H1 (cell line): ENCODE measurements around the gene SPP1. TPM values are rescaled to one million over a fixed set of nuclear protein-coding genes. Genes with fewer than 3 reads are reported as not detected.

Experiments
- ATF2 ChIP-seq: IDR thresholded peaks from 2 replicates; pipeline ENCODE4 v1.6.1; 2012; ENCODE audit warnings: low read length, inconsistent platforms
- CHD1 ChIP-seq: IDR thresholded peaks from 2 replicates; pipeline ENCODE4 v1.6.1; 2012; ENCODE audit warnings: low read depth, low read length, improper control_type of control experiment
- KDM1A ChIP-seq: fragments of 200-600, 300-600 bp; sonication (generic); IDR thresholded peaks from 2 replicates; pipeline ENCODE4 v1.7.1; 2016; ENCODE audit warnings: mild to moderate bottlenecking, low read length, borderline replicate concordance
- SIX5 ChIP-seq: IDR thresholded peaks from 2 replicates; pipeline ENCODE4 v1.6.1; 2011; ENCODE audit warnings: mild to moderate bottlenecking, low read depth, low read length
- polyA plus RNA-seq, 7 experiments: library from polyadenylated mRNA; depleted of rRNA in 3 of 7; stranded (reverse) in 5 of 7; unstranded in 2 of 7; fragments of >200 nt in 5 of 7; fragments of 200-250 nt in 2 of 7; gene quantifications; 1 replicate in 5 of 7; 2 replicates in 1 of 7; 4 replicates in 1 of 7; pipeline versions ENCODE4 v1.2.1 to v1.2.3, GENCODE V29; 2011 to 2013; ENCODE audit warnings: missing spikeins in 2 of 7, mixed read lengths in 2 of 7
- small RNA-seq: library from polyadenylated mRNA; stranded (forward); fragments of <200 nt; extraction: miRNeasy Mini kit (QIAGEN cat#:217004); gene quantifications from one replicate; pipeline ENCODE3, GENCODE V24; 2013; ENCODE audit not compliant: insufficient read depth
- total RNA-seq: library from RNA; stranded (reverse); fragmentation: NEBNext Ultra II Directional; extraction: Animal tissue kit (Norgen Biotek cat#: 25700); gene quantifications from 2 replicates; pipeline ENCODE4 v1.2.1, GENCODE V29; 2021

SPP1 gene
- total and polyA plus RNA-seq, 2 of the 8 experiments (the other 6 are each of a cell fraction or from before 2014, with no cell fraction given) = 13.7 to 26.5 TPM

GRCh38 chr4:88030565-88031310, 55.2 kb downstream of the SPP1 start (continued):
- TF ChIP-seq ATF2 (no peak), SIX5 (no peak), CHD1 (no peak), KDM1A (no peak)

Small RNA genes within 50 kb of the gene (small RNA-seq; reads per million reads assigned to genes)
- gene RNU1-36P = not detected

Other genes starting within 250 kb of the SPP1 start
- gene IBSP, start 176.2 kb upstream of the SPP1 start, total RNA-seq = 0.21 TPM in 1 of 2 replicates, not detected in the other
- not detected in 2 replicates for gene IBSP, start 176.2 kb upstream of the SPP1 start, polyA plus RNA-seq (2011; rRNA removed)
- not detected in 2 replicates for gene MEPE, start 142.7 kb upstream of the SPP1 start, total RNA-seq
- gene MEPE, start 142.7 kb upstream of the SPP1 start, polyA plus RNA-seq (2011; rRNA removed) = not detected in 2 replicates
- gene PKD2, start 31.9 kb downstream of the SPP1 start, total RNA-seq = 29.4 and 32.0 TPM in 2 replicates
- 10.4 and 16.0 TPM in 2 replicates for gene PKD2, start 31.9 kb downstream of the SPP1 start, polyA plus RNA-seq (2011; rRNA removed)
- 3.4 and 4.6 TPM in 2 replicates for gene ABCG2, start 182.9 kb downstream of the SPP1 start, total RNA-seq
- 1.5 and 2.4 TPM in 2 replicates for gene ABCG2, start 182.9 kb downstream of the SPP1 start, polyA plus RNA-seq (2011; rRNA removed)